B cell (primary cell): ENCODE data around the gene APOC3. TPM values are rescaled to one million over a fixed set of nuclear protein-coding genes. Genes with fewer than 3 reads are reported as not detected.

Experiments
- ATAC-seq: fragments of 200-7000 bp; cut with Tn5 transposase; one replicate; pipeline ENCODE4 v1.10.0; 2021; ENCODE audit warnings: low read depth, mild to moderate bottlenecking, moderate number of reproducible peaks, moderate library complexity
- CTCF ChIA-PET: fragments of 350-600 bp; sonication (Branson Sonifier 250); formaldehyde crosslinking; loops from one replicate; lab custom pipeline; 2021; ENCODE audit warnings: antibody characterized with exemption, inconsistent platforms; lab: Charles Lee
- POLR2A ChIA-PET: fragments of 350-600 bp; sonication (Branson Sonifier 250); formaldehyde crosslinking; loops from one replicate; lab custom pipeline; 2021; ENCODE audit warnings: antibody characterized with exemption; lab: Charles Lee
- DNase-seq: peaks from one replicate; pipeline ENCODE4 v3.0.0; 2013
- H2AFZ ChIP-seq: 2 replicates; pipeline ENCODE4 v1.6.1; 2012; ENCODE audit warnings: mild to moderate bottlenecking, low read depth, low read length; ENCODE audit not compliant: insufficient read depth, poor library complexity, severe bottlenecking
- H3K27ac ChIP-seq, 2 donors: 1 replicate in 1 of 2; 2 replicates in 1 of 2; pipeline ENCODE4 v1.5.1; 2012 to 2013; ENCODE audit warnings: low read length in 2 of 2, mild to moderate bottlenecking in 2 of 2, moderate library complexity in 1 of 2
- H3K27me3 ChIP-seq, 4 experiments: fragments of 200-600 bp in 1 of 4; sonication (generic) in 1 of 4; replicated peaks in 1 of 4; 1 replicate in 2 of 4; 2 replicates in 2 of 4; pipeline versions ENCODE4 v1.6.1 to v1.7.0; 2013 to 2016; ENCODE audit warnings: low read length in 3 of 4, mild to moderate bottlenecking in 2 of 4, mixed read lengths in 1 of 4, moderate library complexity in 1 of 4; ENCODE audit not compliant: insufficient read depth in 4 of 4, control insufficient read depth in 3 of 4; ENCODE audit errors: control extremely low read depth in 1 of 4
- H3K36me3 ChIP-seq, 2 experiments: replicated peaks in 1 of 2; 1 replicate in 1 of 2; 2 replicates in 1 of 2; pipeline versions ENCODE4 v1.6.1 to v1.7.1; 2013; ENCODE audit warnings: low read length in 1 of 2; ENCODE audit not compliant: insufficient read depth in 2 of 2, control insufficient read depth in 1 of 2; ENCODE audit errors: control extremely low read depth in 1 of 2, extremely low read depth in 1 of 2
- H3K4me1 ChIP-seq, 2 donors: fragments of 200-600 bp in 1 of 2; sonication (generic) in 1 of 2; 1 replicate in 1 of 2; 2 replicates in 1 of 2; pipeline versions ENCODE4 v1.5.1 to v1.6.1; 2013 to 2017; ENCODE audit warnings: low read length in 2 of 2; ENCODE audit not compliant: control insufficient read depth in 2 of 2, insufficient read depth in 2 of 2
- H3K4me2 ChIP-seq: replicated peaks from 2 replicates; pipeline ENCODE3; 2012; ENCODE audit warnings: mild to moderate bottlenecking, low read depth, low read length; ENCODE audit not compliant: poor library complexity, severe bottlenecking
- H3K4me3 ChIP-seq, 5 experiments: fragments of 200-600 bp in 1 of 5; sonication (generic) in 1 of 5; 1 replicate in 3 of 5; 2 replicates in 2 of 5; pipeline versions ENCODE4 v1.5.1 to v1.7.0; 2011 to 2016; ENCODE audit warnings: low read length in 4 of 5, mild to moderate bottlenecking in 4 of 5, low read depth in 2 of 5, control low read depth in 1 of 5, moderate library complexity in 1 of 5; ENCODE audit not compliant: insufficient read depth in 1 of 5; ENCODE audit errors: control extremely low read depth in 1 of 5, extremely low read depth in 1 of 5
- H3K79me2 ChIP-seq: fragments of 200-600 bp; sonication (generic); one replicate; pipeline ENCODE4 v1.6.0; 2016; ENCODE audit warnings: low read length; ENCODE audit not compliant: control insufficient read depth, insufficient read depth
- H3K9ac ChIP-seq: fragments of 200-600 bp; sonication (generic); 2 replicates; pipeline ENCODE4 v1.6.1; 2017; ENCODE audit warnings: mild to moderate bottlenecking, low read length, moderate library complexity
- H3K9me3 ChIP-seq, 3 donors: one replicate each; pipeline versions ENCODE4 v1.6.1 to v1.7.1; 2013; ENCODE audit warnings: low read length in 2 of 3; ENCODE audit not compliant: control insufficient read depth in 2 of 3, insufficient read depth in 1 of 3; ENCODE audit errors: control extremely low read depth in 1 of 3
- H4K20me1 ChIP-seq: 2 replicates; pipeline ENCODE4 v1.6.0; 2012; ENCODE audit warnings: mild to moderate bottlenecking, low read length; ENCODE audit not compliant: insufficient read depth, control insufficient read depth, poor library complexity, severe bottlenecking
- H3K27ac Mint-ChIP-seq: one replicate; pipeline ENCODE4 v1.8.0; 2021; ENCODE audit warnings: mixed read lengths
- H3K27me3 Mint-ChIP-seq: one replicate; pipeline ENCODE4 v1.8.0; 2021; ENCODE audit warnings: mixed read lengths
- H3K4me1 Mint-ChIP-seq: one replicate; pipeline ENCODE4 v1.8.0; 2021; ENCODE audit warnings: mixed read lengths
- H3K4me3 Mint-ChIP-seq: one replicate; pipeline ENCODE4 v1.8.0; 2021; ENCODE audit warnings: mixed read lengths
- H3K9me3 Mint-ChIP-seq: one replicate; pipeline ENCODE4 v1.8.0; 2022; ENCODE audit warnings: mixed read lengths; ENCODE audit not compliant: insufficient read depth
- CTCF ChIP-seq: fragments of 200-600 bp; IDR thresholded peaks from one replicate; pipeline ENCODE4 v1.8.0; 2022; ENCODE audit warnings: antibody characterized with exemption, mild to moderate bottlenecking
- EZH2 ChIP-seq: IDR thresholded peaks from 2 replicates; pipeline ENCODE4 v1.6.1; 2012; ENCODE audit warnings: borderline replicate concordance, low read depth, mild to moderate bottlenecking, moderate library complexity, low read length; ENCODE audit not compliant: insufficient read depth, poor library complexity, severe bottlenecking
- intact Hi-C: fragments of 100-400 bp; cut with micrococcal nuclease; formaldehyde crosslinking; loops from one replicate; pipeline ENCODE4 v1.10.0; 2022
- polyA plus RNA-seq: library from polyadenylated mRNA; depleted of rRNA; stranded (reverse); fragments of >200 nt; gene quantifications from 2 replicates; pipeline ENCODE4 v1.2.3, GENCODE V29; 2012
- total RNA-seq, 2 donors: library from RNA; stranded (reverse); fragments of 120-200 nt in 1 of 2; gene quantifications; 1 replicate in 1 of 2; 2 replicates in 1 of 2; pipeline versions ENCODE4 v1.2.3 to v1.2.4, GENCODE V29; 2013 to 2022

Gene APOC3
- total and polyA plus RNA-seq, 2 donors (not counting 1 experiment from before 2014, with no cell fraction given) = not detected

- peaks cover 8% of the 10 kb centered on the region for H3K79me2 ChIP-seq
- no peak for ATAC-seq
- H3K4me2 ChIP-seq = no peak overlapping the region
- TF ChIP-seq EZH2 (no peak), CTCF (no peak)
- no peak overlapping the region for H3K27ac ChIP-seq
- H3K4me1 ChIP-seq = no peaks in the 10 kb centered on the region
- no peak overlapping the region for H3K9ac ChIP-seq
- H3K9me3 Mint-ChIP-seq = no peaks in the 10 kb centered on the region
- H3K27me3 Mint-ChIP-seq = no peaks in the 10 kb centered on the region
- H3K4me3 ChIP-seq = no peak overlapping the region
- POLR2A ChIA-PET = no interaction called here
- H4K20me1 ChIP-seq = no peaks in the 10 kb centered on the region
- CTCF ChIA-PET = interaction anchor here (1.0 to 6.9 kb wide), 8 partner anchors 44 to 345 kb away, joined by 3 to 123 read pairs (median 4); partner anchors contain the start of genes APOA5 and SIK3
- H3K4me3 Mint-ChIP-seq = no peak overlapping the region
- no peaks in the 10 kb centered on the region for H3K27me3 ChIP-seq
- peaks cover 10% of the 10 kb centered on the region for H3K4me1 Mint-ChIP-seq
- H3K27ac Mint-ChIP-seq = peak overlapping the region; percentile 38
- no peaks in the 10 kb centered on the region for H3K36me3 ChIP-seq
- H3K9me3 ChIP-seq = no peaks in the 10 kb centered on the region
- no peak for DNase-seq
- no peak overlapping the region for H2AFZ ChIP-seq
- intact Hi-C loops = loop anchor here (2.0 kb wide), 1 partner anchor 18 kb away; no protein-coding TSS in a partner anchor
Measured at GRCh38 chr11:116882386-116882785, 52.7 kb downstream of the APOC3 start.

Other genes with a start within 250 kb of the APOC3 start
- 24.2 and 24.8 TPM in 2 replicates for gene BUD13, start 56.9 kb upstream of the APOC3 start, total RNA-seq
- 11.8 and 14.1 TPM in 2 replicates for gene BUD13, start 56.9 kb upstream of the APOC3 start, polyA plus RNA-seq
- 63.1 and 63.7 TPM in 2 replicates for gene ZPR1, start 41.9 kb upstream of the APOC3 start, total RNA-seq
- gene ZPR1, start 41.9 kb upstream of the APOC3 start, polyA plus RNA-seq = 17.9 and 37.7 TPM in 2 replicates
- not detected in 2 replicates for gene APOA5, start 38.0 kb upstream of the APOC3 start, total RNA-seq
- gene APOA5, start 38.0 kb upstream of the APOC3 start, polyA plus RNA-seq = not detected in 2 replicates
- gene APOA4, start 6.6 kb upstream of the APOC3 start, total RNA-seq = not detected in 2 replicates
- gene APOA4, start 6.6 kb upstream of the APOC3 start, polyA plus RNA-seq = not detected in 2 replicates
- 0.56 TPM in 1 of 2 replicates, not detected in the other for gene APOA1, start 7.7 kb downstream of the APOC3 start, total RNA-seq
- gene APOA1, start 7.7 kb downstream of the APOC3 start, polyA plus RNA-seq = 0.46 and 0.56 TPM in 2 replicates